ENCODE measurements around the gene ZNF462.

DNA sequence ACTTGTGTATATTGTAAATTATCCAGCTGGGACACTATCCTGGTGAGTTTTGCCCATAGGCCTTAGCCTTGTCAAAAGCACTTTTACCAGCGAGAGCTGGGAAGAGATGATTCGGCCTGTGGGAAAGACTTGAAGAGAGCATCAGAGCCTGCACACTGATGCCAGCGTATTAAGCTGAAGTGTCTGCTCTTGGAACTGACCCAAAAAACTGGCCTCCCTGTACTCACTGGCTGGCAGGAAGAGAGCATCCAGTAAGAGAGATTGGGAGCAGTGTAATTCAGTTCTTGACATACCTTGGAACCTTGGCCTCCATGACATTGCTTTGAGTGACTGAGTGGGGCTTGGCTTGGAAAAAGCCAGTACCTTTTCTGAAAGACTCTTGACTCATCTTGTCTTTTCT, 73.7 kb downstream of the ZNF462 start:
- no peak for TF ChIP-seq POLR2A (IDR thresholded peaks at IDR 0.05)
- TF ChIP-seq POLR2AphosphoS5 (IDR thresholded peaks at IDR 0.05) = no peak
